Measurements from ENCODE around the gene LYSMD1. TPM values are rescaled to one million over a fixed set of nuclear protein-coding genes. Genes with fewer than 3 reads are reported as not detected.

LYSMD1 gene
- total and polyA plus RNA-seq, 2 of the 8 experiments (the other 6 are each of a cell fraction or from before 2014, with no cell fraction given), result 2.4 to 6.0 TPM

GRCh38 chr1:151164732-151165280 lies 896 bp downstream of the LYSMD1 start:
- 40% methylated on average over 11 of the region's 11 CpGs; no CpG with 5 or more reads in 1 of the 2 experiments for WGBS, 2 experiments (ENCODE audit: extremely low coverage in 1 of 2, insufficient coverage in 1 of 2, insufficient read length in 1 of 2, insufficient replicate concordance in 2 of 2, low coverage in 1 of 2, low lambda C conversion rate in 2 of 2, missing lambda C conversion rate in 1 of 2)
- no peaks in the 10 kb centered on the region for H3K27me3 ChIP-seq (replicated peaks in 1 of 4; ENCODE audit: control insufficient read depth in 3 of 4, extremely low read depth in 1 of 4, insufficient read depth in 3 of 4, low read length in 3 of 4)
- H2AK5ac ChIP-seq (ENCODE audit: low read depth, low read length), result no peak overlapping the region
- no peak overlapping the region for H3K27ac ChIP-seq (ENCODE audit: low read depth, low read length)
- no peak for DNase-seq (ENCODE audit: low read depth in 1 of 2, low spot score in 2 of 2)
- peaks cover 17% of the 10 kb centered on the region for H3K23me2 ChIP-seq (ENCODE audit: low read depth, low read length)
- H3K14ac ChIP-seq (ENCODE audit: insufficient read length), result no peak overlapping the region
- no peak overlapping the region for H2BK120ac ChIP-seq (replicated peaks; ENCODE audit: low read depth, low read length)
- no peak overlapping the region for H4K5ac ChIP-seq (ENCODE audit: insufficient read length, low read depth, low read length)
- H3K4me2 ChIP-seq (ENCODE audit: insufficient read depth in 1 of 2, low read depth in 2 of 2, low read length in 2 of 2), result peak overlapping the region; percentile 74 to 89
- no peak overlapping the region for H4K8ac ChIP-seq (ENCODE audit: extremely low read depth, insufficient read depth, low read length)
- H2BK15ac ChIP-seq (ENCODE audit: low read length), result no peak overlapping the region
- no peaks in the 10 kb centered on the region for H3K9me3 ChIP-seq (ENCODE audit: insufficient read depth in 2 of 2, low read depth in 1 of 2, low read length in 1 of 2)
- H4K20me1 ChIP-seq (replicated peaks in 1 of 2; ENCODE audit: control insufficient read depth in 1 of 2, insufficient read depth in 2 of 2, low read length in 2 of 2), result no peaks in the 10 kb centered on the region
- POLR2A ChIA-PET (ENCODE audit: partially characterized antibody), result interaction anchor here (0.7 to 2.4 kb wide), 12 partner anchors 8 to 196 kb away, joined by 3 to 13 read pairs (median 4); partner anchors contain the start of genes PSMD4, SEMA6C and TNFAIP8L2
- no peak overlapping the region; a peak in 1 of 7 replicates for H3K9ac ChIP-seq (replicated peaks in 1 of 4; ENCODE audit: extremely low read depth in 1 of 4, low read depth in 3 of 4, low read length in 3 of 4)
- peaks cover 5 to 10% (median 5%) of the 10 kb centered on the region in 4 experiments for H3K4me1 ChIP-seq (replicated peaks in 1 of 4; ENCODE audit: control insufficient read depth in 3 of 4, insufficient read depth in 4 of 4, low read length in 3 of 4)
- H2AFZ ChIP-seq (ENCODE audit: low read length), result no peak overlapping the region
- no peak overlapping the region for H2BK5ac ChIP-seq (ENCODE audit: low read depth, low read length)
- no peak overlapping the region for H2BK12ac ChIP-seq (ENCODE audit: low read depth, low read length)
- no peak for FAIRE-seq
- peaks cover 0 to 18% (median 8%) of the 10 kb centered on the region in 4 experiments; a peak in 5 of 8 replicates for H3K36me3 ChIP-seq (ENCODE audit: control insufficient read depth in 2 of 4, insufficient read depth in 4 of 4, low read length in 3 of 4)
- H3K4ac ChIP-seq (replicated peaks; ENCODE audit: insufficient read length, low read depth, low read length), result no peak overlapping the region
- H3K56ac ChIP-seq (replicated peaks; ENCODE audit: insufficient read length, low read depth, low read length), result no peak overlapping the region
- H3K4me3 ChIP-seq (ENCODE audit: extremely low read depth in 1 of 4, insufficient read depth in 2 of 4, low read depth in 3 of 4, low read length in 4 of 4), result peak overlapping the region; percentile 80 to 99 (median 95)
- CTCF ChIA-PET (ENCODE audit: partially characterized antibody), result interaction anchor here (1.0 to 2.7 kb wide), 6 partner anchors 10 to 117 kb away, joined by 3 to 11 read pairs (median 4); partner anchors contain the start of genes C1orf56, MLLT11 and VPS72
- H3K79me2 ChIP-seq (ENCODE audit: control insufficient read depth in 1 of 2, insufficient read depth in 2 of 2, low read length in 2 of 2), result peaks cover 0 to 12% of the 10 kb centered on the region in 2 experiments; a peak in 2 of 4 replicates
- H3K23ac ChIP-seq (ENCODE audit: insufficient read length), result no peak overlapping the region
- H2BK20ac ChIP-seq (ENCODE audit: low read length), result no peak overlapping the region
- 0 out of 2 replicates have a peak, but pooled peaks cover 3% of the 10 kb centered on the region for H3K79me1 ChIP-seq (ENCODE audit: low read depth, low read length)
- no peak overlapping the region for H3K18ac ChIP-seq (ENCODE audit: extremely low read depth, low read length)
- H4K91ac ChIP-seq (replicated peaks; ENCODE audit: insufficient read length, low read length), result no peak overlapping the region
- TF ChIP-seq YY1 (IDR thresholded peaks at IDR 0.05; ENCODE audit: low read depth, low read length), result no peak
- no peak for TF ChIP-seq BCL11A (IDR thresholded peaks at IDR 0.05; ENCODE audit: low read depth in 2 of 2, low read length in 2 of 2)
- no peak for TF ChIP-seq CBX8 (IDR thresholded peaks at IDR 0.05; ENCODE audit: borderline replicate concordance, low read depth, low read length)
- TF ChIP-seq TBP (IDR thresholded peaks at IDR 0.05; ENCODE audit: low read depth, low read length), result no peak
- no peak for TF ChIP-seq USF2 (IDR thresholded peaks at IDR 0.05; ENCODE audit: low read length)
- no peak for TF ChIP-seq CTBP2 (IDR thresholded peaks at IDR 0.05; ENCODE audit: borderline replicate concordance, insufficient read depth, insufficient read length, low read length)
- no peak for TF ChIP-seq SP2 (IDR thresholded peaks at IDR 0.05; ENCODE audit: low read length)
- no peak for TF ChIP-seq HDAC6 (IDR thresholded peaks at IDR 0.05; ENCODE audit: low read depth, low read length)
- no peak for TF ChIP-seq SIRT6 (IDR thresholded peaks at IDR 0.05; ENCODE audit: low read length)
- no peak for TF ChIP-seq RFX5 (IDR thresholded peaks at IDR 0.05; ENCODE audit: borderline replicate concordance, low read depth, low read length)
- TF ChIP-seq SIX5 (IDR thresholded peaks at IDR 0.05; ENCODE audit: low read depth, low read length), result no peak
- TF ChIP-seq EP300 (IDR thresholded peaks at IDR 0.05; ENCODE audit: borderline replicate concordance in 1 of 2, low read depth in 2 of 2, low read length in 2 of 2), result no peak
